GM23338 (cell line): Measurements from ENCODE around the gene DTNB.

Source experiments
- CTCF ChIP-seq, 2 experiments: fragments of 200-600 bp in 1 of 2; sonication (generic) in 1 of 2; conservative IDR thresholded peaks; 2 replicates each; pipeline versions ENCODE4 v1.5.1 to v1.6.1; 2016 to 2017; ENCODE audit warnings: antibody characterized with exemption in 2 of 2, low read depth in 2 of 2, mild to moderate bottlenecking in 2 of 2, moderate library complexity in 1 of 2
- EZH2 ChIP-seq: fragments of 200-600 bp; sonication (generic); IDR thresholded peaks from one replicate; pipeline ENCODE4 v1.8.0; 2017; ENCODE audit warnings: antibody characterized with exemption, mild to moderate bottlenecking, low read depth; ENCODE audit not compliant: unreplicated experiment
- EZH2phosphoT487 ChIP-seq: fragments of 200-600 bp; sonication (generic); IDR thresholded peaks from one replicate; pipeline ENCODE4 v1.8.1; 2018; ENCODE audit warnings: antibody characterized with exemption; ENCODE audit not compliant: unreplicated experiment
- POLR2AphosphoS5 ChIP-seq: IDR thresholded peaks from 2 replicates; pipeline ENCODE4 v1.6.1; 2016; ENCODE audit warnings: antibody characterized with exemption, low read depth

- no peak for TF ChIP-seq EZH2
- TF ChIP-seq POLR2AphosphoS5 = no peak
- TF ChIP-seq EZH2phosphoT487 = no peak
- no peak for TF ChIP-seq CTCF (conservative IDR thresholded peaks at IDR 0.05; ENCODE audit: low read depth in 2 of 2)
Measured at GRCh38 chr2:25383806-25384205, 289.6 kb downstream of the DTNB start.
